NB4 (cell line): ENCODE results near the gene PRPF8.
"Not testable (repeated sequence)": the region's sequence is repeated elsewhere in the genome, so short reads cannot be mapped to it uniquely, and the experiment has no call there.

Source experiments
- DNase-seq: peaks from one replicate; pipeline ENCODE4 v3.0.0; 2010; ENCODE audit warnings: low read depth
- H3K4me3 ChIP-seq: one replicate; pipeline ENCODE4 v1.5.1; 2011; ENCODE audit warnings: mild to moderate bottlenecking, low read depth, low read length, moderate library complexity
- CTCF ChIP-seq: IDR thresholded peaks from one replicate; pipeline ENCODE4 v1.5.1; 2012; ENCODE audit warnings: low read depth, low read length
- MYC ChIP-seq: IDR thresholded peaks from 2 replicates; pipeline ENCODE4 v1.6.1; 2011; ENCODE audit warnings: low read depth, low read length
- POLR2A ChIP-seq: IDR thresholded peaks from 2 replicates; pipeline ENCODE4 v1.6.1; 2011; ENCODE audit warnings: mild to moderate bottlenecking; ENCODE audit not compliant: insufficient read length; ENCODE audit errors: extremely low read depth
- TF ChIP-seq, protein P1 (sequence below): IDR thresholded peaks from 2 replicates; pipeline ENCODE4 v1.6.1; 2011; ENCODE audit warnings: low read depth, low read length

The PRPF8 gene

GRCh38 chr17:1658100-1658499 is 26.6 kb downstream of the PRPF8 start:
- no peak for TF ChIP-seq POLR2A
- TF ChIP-seq, protein P1, sequence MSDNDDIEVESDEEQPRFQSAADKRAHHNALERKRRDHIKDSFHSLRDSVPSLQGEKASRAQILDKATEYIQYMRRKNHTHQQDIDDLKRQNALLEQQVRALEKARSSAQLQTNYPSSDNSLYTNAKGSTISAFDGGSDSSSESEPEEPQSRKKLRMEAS, result no peak
- no peak for TF ChIP-seq CTCF
- TF ChIP-seq MYC, result no peak
- H3K4me3 ChIP-seq, result no peak overlapping the region
- DNase-seq, result no peak

DNA sequence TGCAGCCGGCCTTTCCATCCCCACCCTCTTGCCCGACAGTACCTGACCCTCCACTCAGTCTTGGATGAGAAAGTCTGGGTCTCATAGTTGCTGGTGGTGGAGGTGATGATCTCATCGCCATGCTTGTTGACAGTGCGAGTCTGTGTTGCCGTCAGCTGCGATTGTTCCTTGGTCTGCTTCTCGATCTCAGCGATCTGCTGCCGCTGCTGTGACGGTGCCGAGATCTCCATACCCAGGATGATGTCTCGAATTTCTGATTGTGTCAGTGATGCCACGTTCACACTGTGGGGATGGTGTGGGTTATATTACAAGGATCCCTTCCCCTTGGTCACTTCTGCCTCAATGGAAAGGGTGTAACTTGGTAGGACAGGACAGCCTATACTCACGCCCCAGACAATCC is 30.9 kb downstream of the PRPF8 start:
- no peak for DNase-seq
- TF ChIP-seq, protein P1, result no peak
- TF ChIP-seq POLR2A (no peak), MYC (no peak)
- H3K4me3 ChIP-seq, result no peak overlapping the region

GRCh38 chr17:1652794-1653193 is 31.9 kb downstream of the PRPF8 start:
- not testable (repeated sequence) for DNase-seq, H3K4me3 ChIP-seq

DNA sequence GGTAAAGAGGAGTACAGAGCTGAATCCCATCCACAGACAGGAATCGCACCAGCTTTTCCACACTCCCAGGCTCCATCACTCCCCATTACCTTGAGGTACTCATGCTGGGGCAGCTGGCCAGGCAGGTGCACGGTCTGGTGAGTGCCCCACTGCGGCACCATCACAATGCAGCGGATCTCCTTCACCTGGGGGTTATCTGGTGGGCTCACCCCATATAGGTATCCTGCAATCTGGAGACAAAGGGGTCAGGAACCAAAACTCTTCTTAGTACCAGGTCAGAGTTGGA is 33.2 kb downstream of the PRPF8 start:
- H3K4me3 ChIP-seq, result no peak overlapping the region
- no peak for DNase-seq
- TF ChIP-seq POLR2A, result no peak
- TF ChIP-seq, protein P1, result no peak
- no peak for TF ChIP-seq CTCF
- no peak for TF ChIP-seq MYC

- no peak for DNase-seq
- no peak overlapping the region for H3K4me3 ChIP-seq
- no peak for TF ChIP-seq CTCF
Observed at GRCh38 chr17:1650731-1651558, 33.7 kb downstream of the PRPF8 start.

DNA sequence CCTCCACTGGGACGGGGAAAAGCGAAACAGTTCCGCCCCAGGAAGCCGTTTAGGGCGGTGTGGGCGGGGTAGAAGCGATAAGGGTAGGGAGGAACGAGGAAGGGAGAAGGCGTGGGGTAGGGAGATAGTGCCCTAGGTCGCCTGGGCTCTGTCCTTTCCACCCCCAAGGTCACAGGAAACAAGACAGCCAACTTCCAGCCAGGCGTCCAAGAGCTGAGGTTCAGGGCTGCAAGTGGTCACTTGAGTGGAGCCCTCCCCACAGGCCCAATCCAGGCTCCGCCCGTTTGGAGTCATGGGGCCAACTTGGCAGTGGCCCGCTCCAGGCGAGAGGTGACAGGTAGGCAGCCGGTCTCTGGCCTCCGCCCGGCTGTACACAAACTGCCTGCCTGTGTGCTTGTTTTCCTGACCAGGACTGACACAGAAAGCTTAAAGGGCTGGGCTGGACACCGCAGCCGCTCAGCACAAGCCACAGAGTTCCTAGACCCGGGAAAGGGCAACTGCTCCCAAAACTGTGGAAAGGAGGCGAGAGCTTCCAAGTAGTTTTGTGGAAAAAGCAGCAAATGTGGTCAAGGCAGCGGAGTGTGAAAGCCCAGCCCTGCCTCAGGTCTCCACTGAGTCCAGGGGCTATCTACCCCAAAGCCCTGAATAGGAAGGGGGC is 34.7 kb downstream of the PRPF8 start, which contains the start of gene RILP:
Gene RILP (minus strand): TSS at position 23 of the 658 bp plus-strand sequence. CDS start 62 bp downstream, outside the sequence.
- TF ChIP-seq, protein P1, result no peak
- TF ChIP-seq CTCF (no peak), POLR2A (no peak), MYC (no peak)
- peak; percentile 78 for DNase-seq
- peak within 1 kb of the TSS; percentile 43 for H3K4me3 ChIP-seq
